Ammon's horn (tissue), 1 donor: Measurements from ENCODE around the gene ZDHHC24.

ENCODE experiments used
- DNase-seq: peaks from one replicate; pipeline ENCODE4 v3.0.0-alpha.2; 2016; ENCODE audit warnings: low spot score

ZDHHC24 gene

GRCh38 chr11:66494935-66495334 is 50.9 kb downstream of the ZDHHC24 start:
- DNase-seq: no peak

- DNase-seq: no peak
Measured at GRCh38 chr11:66494458-66494857, 51.4 kb downstream of the ZDHHC24 start.

GRCh38 chr11:66493130-66493529 is 52.7 kb downstream of the ZDHHC24 start:
- DNase-seq: no peak

- no peak for DNase-seq
Measured at GRCh38 chr11:66492161-66492865, 53.5 kb downstream of the ZDHHC24 start.

- DNase-seq: no peak
Measured at GRCh38 chr11:66491315-66491935, 54.4 kb downstream of the ZDHHC24 start.

GRCh38 chr11:66489636-66490035 is 56.2 kb downstream of the ZDHHC24 start:
- no peak for DNase-seq

- no peak for DNase-seq
Measured at GRCh38 chr11:66488957-66489356, 56.9 kb downstream of the ZDHHC24 start.

GRCh38 chr11:66484806-66485380 is 61.0 kb downstream of the ZDHHC24 start:
- DNase-seq: no peak

- peak; percentile 97 for DNase-seq
Measured at GRCh38 chr11:66480117-66480938, 65.5 kb downstream of the ZDHHC24 start, which contains the start of gene DPP3. TSS of gene DPP3 (plus strand) at chr11:66480434. CDS start at chr11:66482201, 1,767 bp downstream.

GRCh38 chr11:66479394-66480116 is 66.3 kb downstream of the ZDHHC24 start:
- no peak for DNase-seq

GRCh38 chr11:66478729-66479393 is 67.0 kb downstream of the ZDHHC24 start:
- no peak for DNase-seq

- DNase-seq: no peak
Measured at GRCh38 chr11:66477263-66478201, 68.3 kb downstream of the ZDHHC24 start.

- DNase-seq: no peak
Measured at GRCh38 chr11:66476841-66477251, 69.0 kb downstream of the ZDHHC24 start.

- DNase-seq: no peak
Measured at GRCh38 chr11:66476173-66476840, 69.5 kb downstream of the ZDHHC24 start.

GRCh38 chr11:66475349-66476172 is 70.3 kb downstream of the ZDHHC24 start:
- no peak for DNase-seq

GRCh38 chr11:66473608-66474515 is 72.0 kb downstream of the ZDHHC24 start:
- no peak for DNase-seq

GRCh38 chr11:66473167-66473566 is 72.7 kb downstream of the ZDHHC24 start:
- no peak for DNase-seq
